IPS-15b (cell line): ENCODE results near the gene NPIPA2.
"Not testable (repeated sequence)": the region's sequence is repeated elsewhere in the genome, so short reads cannot be mapped to it uniquely, and the experiment has no call there.

Experiments used
- H3K27me3 ChIP-seq: one replicate; pipeline ENCODE4 v1.6.1; 2013; ENCODE audit warnings: low read length; ENCODE audit not compliant: control insufficient read depth, insufficient read depth
- H3K36me3 ChIP-seq: one replicate; pipeline ENCODE4 v1.6.1; 2013; ENCODE audit warnings: low read length; ENCODE audit not compliant: control insufficient read depth, insufficient read depth
- H3K4me1 ChIP-seq: one replicate; pipeline ENCODE4 v1.6.1; 2013; ENCODE audit warnings: mild to moderate bottlenecking, low read length; ENCODE audit not compliant: control insufficient read depth, insufficient read depth
- H3K4me3 ChIP-seq: one replicate; pipeline ENCODE4 v1.5.1; 2013; ENCODE audit warnings: low read depth, low read length
- H3K9ac ChIP-seq: one replicate; pipeline ENCODE4 v1.6.1; 2013; ENCODE audit warnings: low read depth, mild to moderate bottlenecking, low read length
- H3K9me3 ChIP-seq: one replicate; pipeline ENCODE4 v1.6.1; 2013; ENCODE audit warnings: mild to moderate bottlenecking, low read length; ENCODE audit not compliant: control insufficient read depth, insufficient read depth

The NPIPA2 gene

DNA sequence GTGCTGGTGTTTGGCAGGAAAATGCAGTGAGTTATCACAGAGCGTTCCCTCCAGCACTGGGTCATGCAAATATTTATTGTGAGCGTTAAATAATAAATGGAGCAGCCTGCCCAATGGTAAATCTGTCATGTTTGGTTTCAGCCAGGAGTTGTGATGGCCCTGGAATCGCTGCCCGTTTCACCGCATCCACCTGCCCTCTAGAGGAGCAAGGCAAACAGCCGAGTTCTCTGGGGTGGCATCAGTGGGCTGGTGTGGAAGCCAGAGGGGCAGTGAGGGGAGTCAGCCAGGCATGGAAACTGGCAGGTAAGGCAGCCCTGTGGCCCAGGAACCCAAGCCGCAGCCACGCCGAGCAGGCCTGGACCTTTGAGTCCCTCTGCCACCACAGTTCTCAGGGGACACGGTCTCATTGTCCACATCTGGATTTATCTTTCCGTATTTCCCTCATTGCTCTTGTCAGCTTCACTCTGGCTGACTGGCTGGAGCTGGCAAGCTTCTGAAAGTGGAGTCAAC is 37.1 kb downstream of the NPIPA2 start:
- not testable (repeated sequence) for H3K36me3 ChIP-seq, H3K4me1 ChIP-seq, H3K27me3 ChIP-seq, H3K9ac ChIP-seq, H3K9me3 ChIP-seq, H3K4me3 ChIP-seq

DNA sequence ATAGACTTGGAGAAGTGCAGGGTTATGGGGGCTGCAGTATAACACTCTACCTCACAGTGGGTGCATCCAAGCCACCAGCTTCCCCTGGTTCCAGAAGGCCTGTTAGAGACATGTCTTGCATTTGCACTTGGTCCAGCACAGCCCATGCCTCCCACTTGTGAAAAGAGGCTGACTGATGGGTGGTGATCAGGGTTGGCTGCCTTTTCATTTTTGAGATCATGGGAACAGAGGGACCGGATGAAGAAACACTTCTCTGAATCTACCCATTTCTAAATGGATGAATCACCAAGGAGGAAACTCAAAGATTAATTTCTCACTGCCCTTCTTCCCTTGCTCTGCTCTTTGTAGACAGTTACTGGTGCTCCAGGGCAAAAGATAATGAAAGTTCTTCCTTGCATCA is 43.8 kb downstream of the NPIPA2 start:
- not testable (repeated sequence) for H3K9me3 ChIP-seq, H3K36me3 ChIP-seq, H3K27me3 ChIP-seq, H3K9ac ChIP-seq, H3K4me3 ChIP-seq, H3K4me1 ChIP-seq

DNA sequence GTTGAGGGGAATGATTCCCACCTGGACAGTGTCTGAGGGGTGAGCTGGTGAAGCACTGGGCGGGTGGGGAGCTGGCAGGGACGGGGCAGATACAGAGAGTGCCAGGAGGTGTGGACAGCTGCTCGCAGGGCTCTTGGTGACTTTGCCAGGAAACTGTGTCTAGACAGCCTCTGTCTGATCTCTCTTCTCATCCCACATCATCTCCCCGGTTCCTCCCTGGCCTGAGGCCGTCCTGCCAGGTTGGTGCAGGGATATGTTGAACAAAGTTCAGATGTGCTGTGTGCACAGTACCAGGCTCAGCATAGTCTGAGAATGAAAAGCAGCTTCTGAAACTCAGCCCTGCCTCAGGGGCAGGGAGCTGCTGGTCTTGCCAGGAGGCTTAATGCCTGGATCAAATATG is 47.2 kb downstream of the NPIPA2 start:
- not testable (repeated sequence) for H3K4me3 ChIP-seq, H3K4me1 ChIP-seq

DNA sequence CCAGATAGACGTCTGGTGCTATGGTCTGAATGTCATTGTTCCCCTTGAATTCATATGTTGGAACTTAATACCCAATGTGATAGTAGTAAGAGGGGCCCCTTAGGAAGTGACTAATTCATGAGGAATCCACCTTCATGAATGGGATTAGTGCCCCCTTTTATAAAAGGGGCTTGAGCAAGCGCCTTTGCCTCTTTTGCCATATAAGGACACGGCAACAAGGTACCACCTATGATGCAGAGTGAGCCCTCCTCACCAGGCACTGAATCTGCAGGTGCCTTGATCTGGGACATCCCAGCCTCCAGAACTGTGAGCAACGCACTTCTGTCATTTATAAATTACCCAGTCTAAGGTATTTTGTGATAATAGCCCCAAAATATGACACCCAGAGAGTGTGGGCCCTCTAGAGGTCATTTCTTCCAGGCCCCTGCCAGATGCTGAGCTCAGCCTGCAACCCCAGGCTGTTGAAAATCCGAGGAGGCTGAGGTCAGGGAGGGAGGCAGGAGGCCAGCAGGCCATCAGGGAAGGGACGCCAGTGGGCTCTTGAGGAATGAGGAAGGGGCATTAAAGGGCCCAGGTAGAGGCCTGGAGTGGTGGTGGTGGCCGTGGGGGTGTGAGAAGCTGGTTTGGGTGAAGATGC is 48.1 kb downstream of the NPIPA2 start:
- H3K4me1 ChIP-seq, H3K9me3 ChIP-seq, H3K4me3 ChIP-seq, H3K9ac ChIP-seq, H3K36me3 ChIP-seq, H3K27me3 ChIP-seq: not testable (repeated sequence)

More for the DNA sequence above, 47.2 kb downstream of the NPIPA2 start:
- H3K9me3 ChIP-seq, H3K27me3 ChIP-seq, H3K9ac ChIP-seq, H3K36me3 ChIP-seq: not testable (repeated sequence)

DNA sequence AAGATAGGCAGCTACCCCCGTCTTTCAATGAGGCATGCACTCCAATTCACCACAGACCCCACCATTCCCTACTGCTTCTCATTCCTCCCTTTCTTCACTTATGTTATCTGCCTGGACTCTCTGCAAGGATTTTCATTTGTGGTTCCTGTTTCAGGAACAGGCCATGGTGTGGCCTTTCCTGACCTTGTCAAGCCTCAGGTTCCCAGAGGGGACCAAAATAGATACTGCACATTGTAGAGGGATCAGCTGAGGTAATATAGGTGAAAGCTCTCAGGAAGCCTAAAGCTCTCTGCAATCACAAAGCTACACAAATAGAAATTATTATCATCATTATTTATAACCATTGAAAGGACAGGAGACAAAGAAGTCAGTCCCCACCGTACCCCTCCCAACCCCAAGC is 50.6 kb downstream of the NPIPA2 start:
- not testable (repeated sequence) for H3K9me3 ChIP-seq, H3K27me3 ChIP-seq, H3K9ac ChIP-seq, H3K4me1 ChIP-seq, H3K36me3 ChIP-seq, H3K4me3 ChIP-seq

DNA sequence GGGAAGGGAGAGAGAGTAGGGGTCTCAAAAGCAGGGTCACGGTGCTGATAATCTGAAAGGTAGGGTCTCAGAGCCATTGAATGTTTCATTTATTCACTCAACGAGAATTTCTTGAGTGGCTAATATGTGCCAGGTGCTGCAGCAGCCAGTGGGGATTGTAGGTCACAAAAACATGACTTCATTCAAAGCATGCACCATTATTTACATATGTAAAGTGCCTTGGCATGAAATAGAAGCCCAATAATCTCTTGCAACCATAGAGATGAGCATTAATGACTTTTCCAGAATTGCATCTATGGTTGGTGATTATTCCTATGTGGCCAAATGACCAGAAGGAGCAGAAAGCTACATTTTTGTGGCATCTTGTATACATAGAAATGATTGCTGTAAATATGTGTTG is 55.2 kb downstream of the NPIPA2 start:
- H3K9ac ChIP-seq, H3K4me1 ChIP-seq, H3K36me3 ChIP-seq, H3K27me3 ChIP-seq, H3K4me3 ChIP-seq, H3K9me3 ChIP-seq: not testable (repeated sequence)

DNA sequence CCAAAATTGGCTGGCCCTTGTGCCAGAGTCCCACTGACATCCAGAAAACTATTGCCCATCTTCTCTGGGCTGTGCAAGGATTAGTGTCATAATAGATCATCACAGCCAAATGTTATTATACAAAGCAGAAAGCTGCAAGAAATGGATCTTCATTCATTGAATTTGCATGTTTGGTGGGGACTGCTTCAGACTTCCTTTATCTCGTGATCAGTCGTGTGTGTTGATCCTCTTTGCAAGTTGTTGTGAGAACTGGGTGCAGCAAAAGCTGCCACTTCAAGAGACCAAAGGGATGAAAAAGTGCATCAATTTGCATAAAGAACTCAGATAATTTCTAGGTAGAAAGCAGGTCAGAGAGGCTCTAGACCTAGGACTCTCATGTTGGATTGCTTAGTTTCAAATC is 61.2 kb downstream of the NPIPA2 start:
- H3K27me3 ChIP-seq, H3K4me1 ChIP-seq, H3K9ac ChIP-seq, H3K4me3 ChIP-seq, H3K9me3 ChIP-seq, H3K36me3 ChIP-seq: not testable (repeated sequence)

DNA sequence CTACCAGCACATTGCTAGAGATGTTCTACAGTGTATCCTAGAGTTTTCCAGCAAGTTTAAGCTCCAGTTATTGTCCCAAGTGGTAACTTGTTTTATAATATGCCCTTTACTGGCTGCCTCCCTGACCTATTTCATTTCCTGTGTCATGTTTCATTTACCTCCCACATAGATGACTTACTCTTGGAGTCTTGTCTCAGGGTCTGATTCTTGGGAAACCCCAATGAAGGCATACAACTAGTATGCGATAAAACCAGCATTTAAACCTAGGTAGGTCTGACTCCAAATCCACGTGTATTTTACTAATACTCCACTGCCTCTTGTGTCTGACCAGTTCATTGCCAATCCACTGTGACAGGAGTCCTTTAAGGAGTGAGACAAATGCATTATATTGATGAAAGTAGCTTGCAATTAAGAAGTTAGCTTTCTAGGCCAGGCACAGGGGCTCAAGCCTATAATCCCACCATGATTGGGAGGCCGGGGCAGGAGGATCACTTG is 64.9 kb downstream of the NPIPA2 start:
- not testable (repeated sequence) for H3K4me3 ChIP-seq, H3K4me1 ChIP-seq, H3K9me3 ChIP-seq, H3K9ac ChIP-seq, H3K36me3 ChIP-seq, H3K27me3 ChIP-seq

DNA sequence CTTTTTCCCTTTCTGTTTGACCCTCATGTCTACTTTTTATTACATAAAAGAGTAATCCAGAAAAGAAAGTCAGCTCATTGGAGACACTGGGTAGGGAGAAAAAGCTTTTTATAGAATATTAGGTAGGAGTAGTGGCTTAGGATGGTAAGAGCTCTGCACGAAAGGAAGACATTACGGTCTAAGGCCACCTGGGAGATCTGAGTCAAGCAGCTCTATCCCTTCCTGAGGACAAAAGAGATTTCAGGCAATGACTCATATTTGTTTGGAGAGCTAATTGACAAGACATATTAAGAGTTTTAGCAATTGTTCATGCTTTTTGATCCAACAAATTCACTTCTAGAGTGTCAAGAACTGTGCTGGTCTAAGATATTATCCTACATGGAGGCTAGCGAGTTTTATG is 71.6 kb downstream of the NPIPA2 start:
- not testable (repeated sequence) for H3K4me1 ChIP-seq, H3K9me3 ChIP-seq, H3K27me3 ChIP-seq, H3K9ac ChIP-seq, H3K36me3 ChIP-seq, H3K4me3 ChIP-seq
